ENCODE measurements around the gene MPPE1. TPM values are rescaled to one million over a fixed set of nuclear protein-coding genes. Genes with fewer than 3 reads are reported as not detected.

The MPPE1 gene
- polyA plus RNA-seq, 2 donors, result 19.1 to 20.3 TPM

Other genes with a start within 250 kb of the MPPE1 start
- 1 to 10 TPM; 1.6 to 2.1 TPM for gene GNAL, start 219.1 kb downstream of the MPPE1 start, polyA plus RNA-seq
- 10 to 100 TPM; 26.8 to 31.5 TPM for gene CHMP1B, start 56.9 kb downstream of the MPPE1 start, polyA plus RNA-seq
- 100 to 1,000 TPM in 1 of 2 donors, 10 to 100 TPM in 1; 79.1 to 142 TPM for gene IMPA2, start 73.2 kb upstream of the MPPE1 start, polyA plus RNA-seq
- gene ANKRD62, start 185.5 kb upstream of the MPPE1 start, polyA plus RNA-seq, result under 1 TPM; 0.16 to 0.45 TPM

All from esophagus (tissue), 2 donors.